K562 treated with DMSO at 1 percent for 12 hours (cell line): Measurements from ENCODE around the gene L2HGDH. TPM values are rescaled to one million over a fixed set of nuclear protein-coding genes. Genes with fewer than 3 reads are reported as not detected.

Experiments
- total RNA-seq: library from RNA; unstranded; fragments of 300-600 nt; gene quantifications from 2 replicates; pipeline ENCODE4 v1.2.3, GENCODE V29; 2022; ENCODE audit not compliant: insufficient read depth

Gene L2HGDH
- 5.1 and 8.7 TPM in 2 replicates for total RNA-seq

DNA sequence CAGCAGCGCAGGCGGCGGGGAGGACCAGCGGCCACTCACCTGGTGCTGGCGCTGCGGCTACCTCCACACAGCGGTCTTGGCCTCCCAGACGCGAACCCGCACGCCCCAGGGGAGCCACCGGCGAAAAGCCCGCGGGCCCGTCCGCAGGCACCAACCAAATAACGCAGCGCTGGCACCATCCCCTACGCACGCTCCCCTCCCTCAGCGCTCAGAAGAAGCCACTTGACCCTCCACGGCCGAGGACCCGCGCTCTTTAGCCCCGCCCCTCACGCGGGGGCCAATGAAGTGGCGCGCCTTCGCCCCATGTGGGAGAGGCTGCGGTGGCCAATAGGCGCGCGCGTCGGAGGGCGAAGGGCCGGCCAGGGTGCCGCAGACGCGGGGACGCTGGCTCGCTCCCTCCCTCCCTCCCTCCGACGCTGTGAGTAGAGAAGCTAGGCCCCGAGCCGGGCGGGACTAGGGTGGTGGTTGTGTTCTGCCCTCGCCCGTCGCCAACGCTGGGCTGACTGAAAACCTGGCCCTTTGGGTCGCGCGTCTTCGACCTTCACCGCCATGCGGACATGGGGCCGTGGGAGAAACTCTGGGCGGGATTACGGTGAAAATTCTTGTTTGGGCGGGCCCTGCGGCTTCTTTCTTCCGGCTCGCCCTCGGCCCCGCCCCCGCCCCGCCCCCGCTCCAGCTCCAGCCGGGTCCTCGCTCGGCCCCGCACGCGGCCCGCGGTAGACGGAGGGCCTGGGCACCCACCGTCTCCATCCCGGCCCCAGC, at the start of gene L2HGDH, which contains the start of gene DMAC2L:
L2HGDH (minus strand) TSS at position 258 of the 762 bp plus-strand sequence; CDS start at position 179, 79 bp downstream.
DMAC2L (plus strand) TSS at position 353 of the 762 bp plus-strand sequence. CDS start 9,164 bp downstream, outside the sequence.

GRCh38 chr14:50231475-50232275, 80.4 kb downstream of the L2HGDH start, which contains the start of gene SOS2:
Gene SOS2, minus strand, starts transcription at chr14:50231578. Its CDS starts 295 bp downstream, at chr14:50231283.

Other genes starting within 250 kb of the L2HGDH start
- 1.1 and 4.4 TPM in 2 replicates for gene VCPKMT, start 195.7 kb downstream of the L2HGDH start, total RNA-seq
- gene SOS2, start 80.7 kb downstream of the L2HGDH start, total RNA-seq, result 2.9 and 15.4 TPM in 2 replicates
- gene DMAC2L, start 95 bp upstream of the L2HGDH start, total RNA-seq, result 3.2 and 5.8 TPM in 2 replicates
- 0.88 and 1.2 TPM in 2 replicates for gene CDKL1, start 84.7 kb upstream of the L2HGDH start, total RNA-seq
- gene MAP4K5, start 220.3 kb upstream of the L2HGDH start, total RNA-seq, result 6.7 and 10.1 TPM in 2 replicates
- gene ATL1, start 247.9 kb upstream of the L2HGDH start, total RNA-seq, result 0.39 and 0.88 TPM in 2 replicates